Stomach (tissue), 4 donors: ENCODE results near the gene SPRY1.

Experiments used
- CTCF ChIP-seq, 7 experiments: fragments of 450-650 bp in 4 of 7; fragments of 200-600 bp in 3 of 7; sonication (generic) in 3 of 7; IDR thresholded peaks; one replicate each; pipeline ENCODE4 v1.5.1; 2016 to 2019; ENCODE audit warnings: antibody characterized with exemption in 7 of 7, control low read depth in 2 of 7, mild to moderate bottlenecking in 1 of 7
- POLR2A ChIP-seq, 4 donors: fragments of 450-650 bp; IDR thresholded peaks; one replicate each; pipeline ENCODE4 v1.6.1; 2016; ENCODE audit warnings: antibody characterized with exemption in 4 of 4, control low read depth in 2 of 4, mild to moderate bottlenecking in 1 of 4, moderate library complexity in 1 of 4
- POLR2AphosphoS5 ChIP-seq, 3 donors: sonication (generic); formaldehyde crosslinking; IDR thresholded peaks; one replicate each; pipeline ENCODE4 v1.6.1; 2016; ENCODE audit warnings: antibody characterized with exemption in 3 of 3

- TF ChIP-seq CTCF (IDR thresholded peaks at IDR 0.05) (no peak), POLR2AphosphoS5 (IDR thresholded peaks at IDR 0.05) (peak in 1 of 3 donors; percentile 64), POLR2A (IDR thresholded peaks at IDR 0.05) (no peak)
Measured at GRCh38 chr4:123349421-123350190, 47.0 kb upstream of the SPRY1 start.
